SK-N-SH (cell line): ENCODE data around the gene SAXO1. TPM values are rescaled to one million over a fixed set of nuclear protein-coding genes. Genes with fewer than 3 reads are reported as not detected.

Experiments
- CTCF ChIA-PET: fragments of 300-600, 350-600 bp; formaldehyde crosslinking; extraction: SDS; loops from one replicate; lab custom pipeline; 2021; lab: Yijun Ruan, JAX
- POLR2A ChIA-PET: fragments of 350-600 bp; sonication (Branson Sonifier 250); formaldehyde crosslinking; extraction: SDS; loops from one replicate; lab custom pipeline; 2020; ENCODE audit warnings: antibody characterized with exemption, inconsistent platforms; lab: Yijun Ruan, JAX
- DNase-seq: peaks from one replicate; pipeline ENCODE4 v3.0.0; 2012
- H2AFZ ChIP-seq: fragments of 200-600 bp; sonication (generic); 2 replicates; pipeline ENCODE4 v1.8.1; 2016; ENCODE audit warnings: antibody characterized with exemption, mild to moderate bottlenecking, low read depth
- H3F3A ChIP-seq: fragments of 200-600 bp; sonication (generic); replicated peaks from 2 replicates; pipeline ENCODE3; 2016; ENCODE audit warnings: antibody characterized with exemption, mild to moderate bottlenecking; ENCODE audit not compliant: insufficient read depth
- H3K27ac ChIP-seq, 2 experiments: fragments of 200-500 bp in 1 of 2; fragments of 200-600 bp in 1 of 2; sonication (Bioruptor generic) in 1 of 2; sonication (generic), shearing (Covaris generic) in 1 of 2; 2 replicates each; pipeline versions ENCODE4 v1.5.1 to v1.6.1; 2014 to 2016; ENCODE audit warnings: low read depth in 2 of 2, inconsistent platforms in 1 of 2, low read length in 1 of 2, mild to moderate bottlenecking in 1 of 2, mixed read lengths in 1 of 2
- H3K27me3 ChIP-seq: fragments of 200-600 bp; sonication (generic), shearing (Covaris generic); 2 replicates; pipeline ENCODE4 v1.6.1; 2016; ENCODE audit warnings: mixed run types; ENCODE audit not compliant: insufficient read depth
- H3K36me3 ChIP-seq, 2 experiments: fragments of 200-500 bp in 1 of 2; fragments of 200-600 bp in 1 of 2; sonication (Bioruptor generic) in 1 of 2; sonication (generic) in 1 of 2; replicated peaks in 1 of 2; 2 replicates each; pipeline versions ENCODE3 to v1.5.1; 2014 to 2016; ENCODE audit warnings: low read length in 1 of 2, mild to moderate bottlenecking in 1 of 2; ENCODE audit not compliant: insufficient read depth in 2 of 2, control insufficient read depth in 1 of 2
- H3K4me1 ChIP-seq, 2 experiments: fragments of 200-500 bp in 1 of 2; fragments of 200-600 bp in 1 of 2; sonication (Bioruptor generic) in 1 of 2; sonication (generic), shearing (Covaris generic) in 1 of 2; 2 replicates each; pipeline versions ENCODE4 v1.5.1 to v1.6.1; 2014 to 2016; ENCODE audit warnings: low read depth in 1 of 2, low read length in 1 of 2, mixed run types in 1 of 2; ENCODE audit not compliant: insufficient read depth in 2 of 2, control insufficient read depth in 1 of 2
- H3K4me2 ChIP-seq: fragments of 200-600 bp; sonication (generic), shearing (Covaris generic); 2 replicates; pipeline ENCODE4 v1.6.1; 2017; ENCODE audit warnings: mixed run types
- H3K4me3 ChIP-seq, 2 experiments: fragments of 200-500 bp in 1 of 2; fragments of 200-600 bp in 1 of 2; sonication (Bioruptor generic) in 1 of 2; sonication (generic), shearing (Covaris generic) in 1 of 2; 2 replicates each; pipeline versions ENCODE4 v1.5.1 to v1.8.1; 2014 to 2016; ENCODE audit warnings: low read depth in 2 of 2, inconsistent platforms in 1 of 2, low read length in 1 of 2, mild to moderate bottlenecking in 1 of 2, mixed read lengths in 1 of 2, moderate library complexity in 1 of 2
- H3K79me2 ChIP-seq: fragments of 200-600 bp; sonication (generic); 2 replicates; pipeline ENCODE4 v1.8.1; 2017; ENCODE audit warnings: mild to moderate bottlenecking; ENCODE audit not compliant: insufficient read depth
- H3K9ac ChIP-seq: fragments of 200-600 bp; sonication (generic); 2 replicates; pipeline ENCODE4 v1.6.1; 2017; ENCODE audit warnings: mixed run types
- H3K9me2 ChIP-seq: fragments of 200-600 bp; sonication (generic); 2 replicates; pipeline ENCODE4 v1.6.1; 2017; ENCODE audit warnings: mixed run types
- H3K9me3 ChIP-seq: fragments of 200-600 bp; sonication (generic); 2 replicates; pipeline ENCODE4 v1.6.1; 2017; ENCODE audit warnings: mixed run types, mild to moderate bottlenecking, moderate library complexity
- H4K20me1 ChIP-seq: fragments of 200-600 bp; sonication (generic); 2 replicates; pipeline ENCODE4 v1.6.1; 2017; ENCODE audit warnings: mild to moderate bottlenecking, mixed run types; ENCODE audit not compliant: insufficient read depth
- CHD2 ChIP-seq: fragments of 150-350 bp; IDR thresholded peaks from 2 replicates; pipeline ENCODE4 v1.6.1; 2018; ENCODE audit warnings: low read length; ENCODE audit not compliant: partially characterized antibody
- GABPA ChIP-seq: IDR thresholded peaks from 2 replicates; pipeline ENCODE4 v1.4.0; 2012; ENCODE audit warnings: low read depth, mild to moderate bottlenecking
- MEF2A ChIP-seq: IDR thresholded peaks from 2 replicates; pipeline ENCODE4 v1.4.0; 2012; ENCODE audit warnings: low read depth, borderline replicate concordance
- MXI1 ChIP-seq: IDR thresholded peaks from 2 replicates; pipeline ENCODE4 v1.6.1; 2012; ENCODE audit warnings: mild to moderate bottlenecking, low read depth, low read length, improper control_type of control experiment
- NFIC ChIP-seq: IDR thresholded peaks from 2 replicates; pipeline ENCODE4 v1.4.0; 2012; ENCODE audit warnings: borderline replicate concordance
- NRF1 ChIP-seq: IDR thresholded peaks from 2 replicates; pipeline ENCODE4 v1.6.1; 2012; ENCODE audit warnings: low read depth, mild to moderate bottlenecking, low read length
- PBX3 ChIP-seq: IDR thresholded peaks from 2 replicates; pipeline ENCODE4; 2012
- RCOR1 ChIP-seq: fragments of 150-350 bp; IDR thresholded peaks from 2 replicates; pipeline ENCODE4 v1.6.1; 2017; ENCODE audit warnings: antibody characterized with exemption, low read length
- RXRA ChIP-seq: IDR thresholded peaks from 2 replicates; pipeline ENCODE4 v1.4.0; 2012; ENCODE audit warnings: low read depth, mild to moderate bottlenecking, borderline replicate concordance
- SMC3 ChIP-seq: IDR thresholded peaks from 2 replicates; pipeline ENCODE4 v1.6.1; 2012; ENCODE audit warnings: low read depth, low read length, improper control_type of control experiment
- TEAD4 ChIP-seq: IDR thresholded peaks from 2 replicates; pipeline ENCODE4 v1.4.0; 2012; ENCODE audit warnings: mild to moderate bottlenecking, borderline replicate concordance; ENCODE audit not compliant: insufficient read depth
- YY1 ChIP-seq: IDR thresholded peaks from 2 replicates; pipeline ENCODE4 v1.4.0; 2012; ENCODE audit warnings: low read depth, mild to moderate bottlenecking
- WGBS: methylation state at CpG from one replicate; pipeline ENCODE4 v1.1.6; 2017; ENCODE audit warnings: low lambda C conversion rate; 5-methylcytosine and 5-hydroxymethylcytosine counted together
- polyA plus RNA-seq, 3 experiments: library from polyadenylated mRNA; depleted of rRNA; stranded (reverse); fragments of >200 nt; gene quantifications; 2 replicates each; pipeline ENCODE4 v1.2.3, GENCODE V29; 2012
- TF ChIP-seq, protein P1 (sequence below): IDR thresholded peaks from 2 replicates; pipeline ENCODE4 v1.6.1; 2012; ENCODE audit warnings: mild to moderate bottlenecking, low read depth, low read length, moderate library complexity

SAXO1 gene
- polyA plus RNA-seq, 1 of the 3 experiments (the other 2 are of a cell fraction), result 0.03 TPM

- Histone ChIP-seq H3K9me2 (no peaks in the 10 kb centered on the region), H3K4me2 (no peak overlapping the region), H3K4me3 (no peak overlapping the region), H3K27ac (no peak overlapping the region), H4K20me1 (no peaks in the 10 kb centered on the region), H3K79me2 (no peaks in the 10 kb centered on the region), H3K36me3 (no peaks in the 10 kb centered on the region), H3F3A (no peaks in the 10 kb centered on the region), H3K4me1 (no peaks in the 10 kb centered on the region; a peak in 1 of 4 replicates), H3K9me3 (no peaks in the 10 kb centered on the region), H3K27me3 (no peaks in the 10 kb centered on the region), H2AFZ (no peak overlapping the region), H3K9ac (no peak overlapping the region)
- no peak for TF ChIP-seq RCOR1
- WGBS, result 40% methylated on average over 1 of the region's 1 CpG
- CTCF ChIA-PET, result interaction anchor here (1.7 to 1.8 kb wide), 2 partner anchors 15 to 509 kb away, joined by 4 to 5 read pairs; no protein-coding TSS in a partner anchor
- POLR2A ChIA-PET, result no interaction called here
- no peak for DNase-seq
Observed at GRCh38 chr9:18951936-18952335, 81.1 kb downstream of the SAXO1 start.

GRCh38 chr9:18947892-18948339 lies 85.1 kb downstream of the SAXO1 start:
- Histone ChIP-seq H3K79me2 (no peaks in the 10 kb centered on the region), H3K36me3 (no peaks in the 10 kb centered on the region), H3K9me3 (no peaks in the 10 kb centered on the region), H3K9me2 (no peaks in the 10 kb centered on the region), H3K4me1 (no peaks in the 10 kb centered on the region; a peak in 1 of 4 replicates), H2AFZ (no peak overlapping the region), H3K4me3 (no peak overlapping the region), H3K27ac (no peak overlapping the region), H4K20me1 (no peaks in the 10 kb centered on the region), H3K4me2 (no peak overlapping the region), H3K27me3 (no peaks in the 10 kb centered on the region), H3K9ac (no peak overlapping the region), H3F3A (no peaks in the 10 kb centered on the region)
- DNase-seq, result no peak
- WGBS, result 47% methylated on average over 4 of the region's 4 CpGs
- no peak for TF ChIP-seq MXI1
- no peak for TF ChIP-seq MEF2A
- no peak for TF ChIP-seq PBX3
- no peak for TF ChIP-seq TEAD4
- no peak for TF ChIP-seq NFIC
- TF ChIP-seq SMC3, result no peak
- no peak for TF ChIP-seq NRF1
- no peak for TF ChIP-seq CHD2
- no peak for TF ChIP-seq YY1
- TF ChIP-seq, protein P1, sequence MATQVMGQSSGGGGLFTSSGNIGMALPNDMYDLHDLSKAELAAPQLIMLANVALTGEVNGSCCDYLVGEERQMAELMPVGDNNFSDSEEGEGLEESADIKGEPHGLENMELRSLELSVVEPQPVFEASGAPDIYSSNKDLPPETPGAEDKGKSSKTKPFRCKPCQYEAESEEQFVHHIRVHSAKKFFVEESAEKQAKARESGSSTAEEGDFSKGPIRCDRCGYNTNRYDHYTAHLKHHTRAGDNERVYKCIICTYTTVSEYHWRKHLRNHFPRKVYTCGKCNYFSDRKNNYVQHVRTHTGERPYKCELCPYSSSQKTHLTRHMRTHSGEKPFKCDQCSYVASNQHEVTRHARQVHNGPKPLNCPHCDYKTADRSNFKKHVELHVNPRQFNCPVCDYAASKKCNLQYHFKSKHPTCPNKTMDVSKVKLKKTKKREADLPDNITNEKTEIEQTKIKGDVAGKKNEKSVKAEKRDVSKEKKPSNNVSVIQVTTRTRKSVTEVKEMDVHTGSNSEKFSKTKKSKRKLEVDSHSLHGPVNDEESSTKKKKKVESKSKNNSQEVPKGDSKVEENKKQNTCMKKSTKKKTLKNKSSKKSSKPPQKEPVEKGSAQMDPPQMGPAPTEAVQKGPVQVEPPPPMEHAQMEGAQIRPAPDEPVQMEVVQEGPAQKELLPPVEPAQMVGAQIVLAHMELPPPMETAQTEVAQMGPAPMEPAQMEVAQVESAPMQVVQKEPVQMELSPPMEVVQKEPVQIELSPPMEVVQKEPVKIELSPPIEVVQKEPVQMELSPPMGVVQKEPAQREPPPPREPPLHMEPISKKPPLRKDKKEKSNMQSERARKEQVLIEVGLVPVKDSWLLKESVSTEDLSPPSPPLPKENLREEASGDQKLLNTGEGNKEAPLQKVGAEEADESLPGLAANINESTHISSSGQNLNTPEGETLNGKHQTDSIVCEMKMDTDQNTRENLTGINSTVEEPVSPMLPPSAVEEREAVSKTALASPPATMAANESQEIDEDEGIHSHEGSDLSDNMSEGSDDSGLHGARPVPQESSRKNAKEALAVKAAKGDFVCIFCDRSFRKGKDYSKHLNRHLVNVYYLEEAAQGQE, result no peak
- no peak for TF ChIP-seq RXRA
- no peak for TF ChIP-seq GABPA
- ChIA-PET CTCF (interaction anchor here (0.6 to 1.0 kb wide), 2 partner anchors 62 to 141 kb away, joined by 3 to 4 read pairs; no protein-coding TSS in a partner anchor), POLR2A (no interaction called here)
